Myometrial cell (primary cell): ENCODE results near the gene SERPINB6. TPM values are rescaled to one million over a fixed set of nuclear protein-coding genes. Genes with fewer than 3 reads are reported as not detected.

Source experiments
- total RNA-seq: library from RNA; depleted of rRNA; stranded (reverse); fragments of >200 nt; gene quantifications from 2 replicates; pipeline ENCODE4 v1.2.3, GENCODE V29; 2015

SERPINB6 gene
- 136 and 138 TPM in 2 replicates for total RNA-seq

GRCh38 chr6:2971420-2972218, at the start of gene SERPINB6:
SERPINB6 (minus strand) TSS chr6:2971567; CDS start chr6:2959332, 12,235 bp downstream.

GRCh38 chr6:2999618-3000557, 28.5 kb upstream of the SERPINB6 start, which contains the start of gene NQO2:
NQO2 (plus strand) TSS chr6:2999894; CDS start chr6:3006553, 6,659 bp downstream.

Other genes with a start within 250 kb of the SERPINB6 start
- gene MYLK4, start 220.6 kb downstream of the SERPINB6 start, total RNA-seq, result under 0.01 and 0.18 TPM in 2 replicates
- 46.7 and 53.3 TPM in 2 replicates for gene WRNIP1, start 206.2 kb downstream of the SERPINB6 start, total RNA-seq
- 32.6 and 43.2 TPM in 2 replicates for gene SERPINB1, start 129.7 kb downstream of the SERPINB6 start, total RNA-seq
- 7.5 and 9.2 TPM in 2 replicates for gene SERPINB9, start 68.3 kb downstream of the SERPINB6 start, total RNA-seq
- 25.7 and 26.9 TPM in 2 replicates for gene NQO2, start 28.3 kb upstream of the SERPINB6 start, total RNA-seq
- gene RIPK1, start 96.9 kb upstream of the SERPINB6 start, total RNA-seq, result 11.8 and 15.2 TPM in 2 replicates
- 15.3 and 21.6 TPM in 2 replicates for gene BPHL, start 147.1 kb upstream of the SERPINB6 start, total RNA-seq
- gene TUBB2A, start 186.0 kb upstream of the SERPINB6 start, total RNA-seq, result 292 and 321 TPM in 2 replicates